Measurements from ENCODE around the gene MRPS22. TPM values are rescaled to one million over a fixed set of nuclear protein-coding genes. Genes with fewer than 3 reads are reported as not detected.

MRPS22 gene
- polyA plus RNA-seq, 4 donors, result 61.1 to 75.9 (median 65.6) TPM

DNA sequence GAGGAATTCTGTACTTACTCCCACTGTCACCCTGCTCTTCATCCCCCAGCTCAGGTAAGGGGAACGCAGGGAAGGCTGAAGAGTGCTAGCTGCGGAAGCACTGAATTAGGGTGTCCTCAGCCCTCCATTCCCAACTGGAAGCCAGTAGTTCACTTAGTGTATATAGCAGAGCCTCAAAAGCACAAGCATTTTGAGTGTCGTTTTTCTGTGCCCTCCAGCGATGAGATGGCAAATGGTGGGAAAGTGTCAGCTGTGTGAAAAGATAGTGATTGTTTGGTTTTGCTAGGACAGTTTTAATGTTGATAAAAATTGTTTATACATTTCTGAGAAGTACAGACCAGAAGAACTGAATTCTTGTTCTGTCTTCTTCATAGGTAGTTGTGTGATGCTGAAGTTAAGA, 10.8 kb downstream of the MRPS22 start:
- Histone ChIP-seq H3K4me1 (ENCODE audit: control insufficient read depth in 3 of 3, insufficient read depth in 2 of 3, low read depth in 1 of 3, low read length in 2 of 3) (no peaks in the 10 kb centered on the region), H3K36me3 (ENCODE audit: control insufficient read depth in 3 of 3, insufficient read depth in 2 of 3, low read depth in 1 of 3, low read length in 3 of 3) (peaks cover 27 to 42% (median 34%) of the 10 kb centered on the region in 3 donors), H3K4me3 (ENCODE audit: low read depth in 1 of 3, low read length in 3 of 3) (no peak overlapping the region), H3K9me3 (ENCODE audit: control insufficient read depth in 2 of 2, insufficient read depth in 1 of 2, low read depth in 1 of 2, low read length in 1 of 2) (no peaks in the 10 kb centered on the region), H3K27me3 (ENCODE audit: control insufficient read depth in 3 of 3, insufficient read depth in 3 of 3, low read length in 3 of 3) (no peaks in the 10 kb centered on the region), H3K27ac (ENCODE audit: low read depth in 1 of 3, low read length in 2 of 3) (no peak overlapping the region)
- WGBS, 3 donors, result 90 to 97% (median 95%) methylated on average over 4 of the region's 4 CpGs
- FAIRE-seq (no peak), DNase-seq (no peak)

DNA sequence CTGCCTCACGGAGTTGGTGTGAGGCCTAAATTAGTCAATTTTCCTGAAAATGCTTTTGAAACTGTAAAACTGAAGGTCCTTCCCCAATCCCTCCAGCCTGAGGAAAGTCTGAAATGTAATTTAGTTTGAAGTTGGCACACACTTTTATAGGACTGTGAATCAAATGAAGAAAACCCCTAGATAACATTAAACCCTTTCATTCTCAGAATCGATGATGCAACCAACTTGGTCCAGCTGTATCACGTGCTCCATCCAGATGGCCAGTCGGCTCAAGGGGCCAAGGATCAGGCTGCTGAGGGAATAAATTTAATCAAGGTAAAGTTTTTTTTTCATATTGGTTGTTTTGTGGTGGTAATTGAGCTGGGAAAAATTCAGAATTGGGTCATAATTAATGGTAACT, 11.7 kb downstream of the MRPS22 start:
- Histone ChIP-seq H3K4me1 (ENCODE audit: control insufficient read depth in 3 of 3, insufficient read depth in 2 of 3, low read depth in 1 of 3, low read length in 2 of 3) (no peaks in the 10 kb centered on the region), H3K27ac (ENCODE audit: low read depth in 1 of 3, low read length in 2 of 3) (no peak overlapping the region), H3K9me3 (ENCODE audit: control insufficient read depth in 2 of 2, insufficient read depth in 1 of 2, low read depth in 1 of 2, low read length in 1 of 2) (no peaks in the 10 kb centered on the region), H3K4me3 (ENCODE audit: low read depth in 1 of 3, low read length in 3 of 3) (no peak overlapping the region), H3K27me3 (ENCODE audit: control insufficient read depth in 3 of 3, insufficient read depth in 3 of 3, low read length in 3 of 3) (no peaks in the 10 kb centered on the region), H3K36me3 (ENCODE audit: control insufficient read depth in 3 of 3, insufficient read depth in 2 of 3, low read depth in 1 of 3, low read length in 3 of 3) (peaks cover 25 to 39% (median 36%) of the 10 kb centered on the region in 3 donors)
- WGBS, 3 donors, result 69 to 76% (median 75%) methylated on average over 4 of the region's 4 CpGs
- DNase-seq (no peak), FAIRE-seq (no peak)

DNA sequence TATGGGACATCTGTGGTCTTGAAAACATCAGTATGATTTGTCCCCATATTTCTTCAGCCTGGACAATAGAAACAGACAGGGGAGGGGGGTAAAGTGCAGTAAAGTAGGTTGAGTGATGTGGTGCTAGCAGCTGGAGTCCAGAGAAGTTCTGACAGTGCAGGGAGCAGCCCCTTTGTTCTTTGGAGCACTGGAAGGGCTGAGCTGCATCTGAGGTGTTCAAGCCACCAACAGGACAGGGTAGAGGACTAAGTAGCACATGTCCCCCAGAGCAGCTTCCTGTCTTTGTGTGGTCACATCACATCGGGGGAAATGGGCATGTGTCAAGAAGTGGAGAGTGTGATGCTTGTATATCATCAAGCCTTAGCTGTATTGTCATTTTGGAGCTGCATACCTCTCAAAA, 12.1 kb downstream of the MRPS22 start:
- H3K4me3 ChIP-seq (ENCODE audit: low read depth in 1 of 3, low read length in 3 of 3), result no peak overlapping the region
- H3K4me1 ChIP-seq (ENCODE audit: control insufficient read depth in 3 of 3, insufficient read depth in 2 of 3, low read depth in 1 of 3, low read length in 2 of 3), result no peaks in the 10 kb centered on the region
- 50 to 55% (median 54%) methylated on average over 1 of the region's 1 CpG for WGBS, 3 donors
- H3K36me3 ChIP-seq (ENCODE audit: control insufficient read depth in 3 of 3, insufficient read depth in 2 of 3, low read depth in 1 of 3, low read length in 3 of 3), result peaks cover 24 to 40% (median 35%) of the 10 kb centered on the region in 3 donors
- DNase-seq (no peak), FAIRE-seq (no peak)
- no peak overlapping the region for H3K27ac ChIP-seq (ENCODE audit: low read depth in 1 of 3, low read length in 2 of 3)
- H3K9me3 ChIP-seq (ENCODE audit: control insufficient read depth in 2 of 2, insufficient read depth in 1 of 2, low read depth in 1 of 2, low read length in 1 of 2), result no peaks in the 10 kb centered on the region
- no peaks in the 10 kb centered on the region for H3K27me3 ChIP-seq (ENCODE audit: control insufficient read depth in 3 of 3, insufficient read depth in 3 of 3, low read length in 3 of 3)

DNA sequence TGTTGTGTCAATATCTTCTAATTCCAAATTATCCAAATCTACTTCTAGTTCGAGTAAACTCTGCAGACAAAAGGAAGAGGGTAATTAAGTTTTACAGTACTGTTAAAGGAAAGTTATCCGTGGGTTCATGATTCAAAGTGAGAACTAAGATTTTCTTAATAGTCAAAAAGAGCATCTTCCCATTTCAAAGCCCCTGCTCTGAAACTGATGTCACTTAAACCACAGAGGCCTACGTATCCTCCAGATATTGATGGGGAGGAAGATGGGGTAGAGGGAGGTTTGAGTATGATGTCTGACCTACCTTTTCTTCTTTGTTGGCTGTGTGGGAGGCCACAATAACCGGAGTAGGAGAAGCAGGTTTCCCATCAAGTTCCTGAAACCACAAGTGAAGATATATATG, 14.1 kb downstream of the MRPS22 start:
- Histone ChIP-seq H3K9me3 (ENCODE audit: control insufficient read depth in 2 of 2, insufficient read depth in 1 of 2, low read depth in 1 of 2, low read length in 1 of 2) (no peaks in the 10 kb centered on the region), H3K4me1 (ENCODE audit: control insufficient read depth in 3 of 3, insufficient read depth in 2 of 3, low read depth in 1 of 3, low read length in 2 of 3) (no peaks in the 10 kb centered on the region), H3K36me3 (ENCODE audit: control insufficient read depth in 3 of 3, insufficient read depth in 2 of 3, low read depth in 1 of 3, low read length in 3 of 3) (peaks cover 23 to 37% (median 37%) of the 10 kb centered on the region in 3 donors), H3K27me3 (ENCODE audit: control insufficient read depth in 3 of 3, insufficient read depth in 3 of 3, low read length in 3 of 3) (no peaks in the 10 kb centered on the region), H3K27ac (ENCODE audit: low read depth in 1 of 3, low read length in 2 of 3) (no peak overlapping the region), H3K4me3 (ENCODE audit: low read depth in 1 of 3, low read length in 3 of 3) (no peak overlapping the region)
- no peak for FAIRE-seq
- no peak for DNase-seq
- WGBS, 3 donors, result 62 to 68% (median 64%) methylated on average over 4 of the region's 4 CpGs

DNA sequence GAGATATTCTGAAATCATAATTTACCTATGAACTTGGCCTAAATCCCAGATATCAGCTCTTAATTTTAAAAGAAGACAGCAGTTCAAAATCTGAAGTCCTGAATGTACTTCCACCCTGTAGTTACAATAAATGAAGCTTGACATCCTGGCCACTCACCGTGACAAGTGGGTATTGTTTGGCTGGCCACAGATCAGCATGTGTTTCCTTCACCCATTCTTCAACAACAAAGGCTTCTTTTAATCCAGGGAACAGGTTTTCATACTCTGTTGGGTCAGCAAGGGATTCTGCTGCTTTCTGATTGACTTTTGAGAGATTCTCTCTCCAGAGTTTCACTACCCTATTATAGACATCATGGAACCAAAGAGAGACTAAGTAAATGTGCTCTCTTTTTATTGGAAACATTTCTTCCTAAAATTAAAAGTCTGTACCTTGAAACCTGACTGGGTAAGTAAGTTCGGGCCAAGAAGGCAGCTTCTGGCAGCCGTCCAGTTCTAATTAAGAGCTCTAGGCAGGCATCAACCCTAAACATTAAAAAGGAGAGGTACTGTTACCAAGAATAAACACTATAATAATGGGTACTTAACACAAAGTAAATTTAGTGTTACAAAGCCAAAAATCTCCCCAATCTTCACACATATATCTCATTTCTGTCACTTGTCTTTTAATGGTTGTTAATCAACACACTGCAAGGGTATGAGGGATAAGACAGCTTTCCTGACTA, 15.2 kb downstream of the MRPS22 start:
- no peaks in the 10 kb centered on the region for H3K4me1 ChIP-seq (ENCODE audit: control insufficient read depth in 3 of 3, insufficient read depth in 2 of 3, low read depth in 1 of 3, low read length in 2 of 3)
- no peaks in the 10 kb centered on the region for H3K27me3 ChIP-seq (ENCODE audit: control insufficient read depth in 3 of 3, insufficient read depth in 3 of 3, low read length in 3 of 3)
- no peak overlapping the region for H3K4me3 ChIP-seq (ENCODE audit: low read depth in 1 of 3, low read length in 3 of 3)
- DNase-seq (no peak), FAIRE-seq (no peak)
- H3K36me3 ChIP-seq (ENCODE audit: control insufficient read depth in 3 of 3, insufficient read depth in 2 of 3, low read depth in 1 of 3, low read length in 3 of 3), result peaks cover 26 to 40% (median 39%) of the 10 kb centered on the region in 3 donors
- no peaks in the 10 kb centered on the region for H3K9me3 ChIP-seq (ENCODE audit: control insufficient read depth in 2 of 2, insufficient read depth in 1 of 2, low read depth in 1 of 2, low read length in 1 of 2)
- H3K27ac ChIP-seq (ENCODE audit: low read depth in 1 of 3, low read length in 2 of 3), result no peak overlapping the region
- 72 to 79% (median 73%) methylated on average over 3 of the region's 3 CpGs for WGBS, 3 donors

DNA sequence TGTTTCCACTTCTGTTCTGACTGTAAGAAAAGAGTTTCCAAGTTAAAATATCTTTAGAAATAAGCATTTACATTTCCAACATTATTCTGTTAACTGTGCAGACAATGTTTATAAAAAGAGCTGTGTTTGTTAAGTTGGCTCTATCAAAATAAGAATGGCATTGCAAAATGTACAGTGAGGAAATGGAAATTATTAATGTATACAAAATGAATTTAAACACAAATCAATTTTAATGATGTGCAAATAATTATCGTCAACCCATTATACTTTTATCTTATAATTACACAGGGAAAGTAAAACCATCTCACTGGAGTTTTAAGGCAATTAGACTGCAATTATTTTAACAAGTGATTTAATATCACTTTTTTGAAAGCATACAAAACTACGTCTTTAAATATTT, 17.5 kb downstream of the MRPS22 start:
- no peak overlapping the region for H3K27ac ChIP-seq (ENCODE audit: low read depth in 1 of 3, low read length in 2 of 3)
- WGBS, 3 donors, result 82 to 87% (median 85%) methylated on average over 2 of the region's 2 CpGs
- FAIRE-seq, result no peak
- H3K27me3 ChIP-seq (ENCODE audit: control insufficient read depth in 3 of 3, insufficient read depth in 3 of 3, low read length in 3 of 3), result no peaks in the 10 kb centered on the region
- no peaks in the 10 kb centered on the region for H3K9me3 ChIP-seq (ENCODE audit: control insufficient read depth in 2 of 2, insufficient read depth in 1 of 2, low read depth in 1 of 2, low read length in 1 of 2)
- no peaks in the 10 kb centered on the region for H3K4me1 ChIP-seq (ENCODE audit: control insufficient read depth in 3 of 3, insufficient read depth in 2 of 3, low read depth in 1 of 3, low read length in 2 of 3)
- H3K4me3 ChIP-seq (ENCODE audit: low read depth in 1 of 3, low read length in 3 of 3), result no peak overlapping the region
- peaks cover 24 to 42% (median 27%) of the 10 kb centered on the region in 3 donors for H3K36me3 ChIP-seq (ENCODE audit: control insufficient read depth in 3 of 3, insufficient read depth in 2 of 3, low read depth in 1 of 3, low read length in 3 of 3)
- no peak for DNase-seq

DNA sequence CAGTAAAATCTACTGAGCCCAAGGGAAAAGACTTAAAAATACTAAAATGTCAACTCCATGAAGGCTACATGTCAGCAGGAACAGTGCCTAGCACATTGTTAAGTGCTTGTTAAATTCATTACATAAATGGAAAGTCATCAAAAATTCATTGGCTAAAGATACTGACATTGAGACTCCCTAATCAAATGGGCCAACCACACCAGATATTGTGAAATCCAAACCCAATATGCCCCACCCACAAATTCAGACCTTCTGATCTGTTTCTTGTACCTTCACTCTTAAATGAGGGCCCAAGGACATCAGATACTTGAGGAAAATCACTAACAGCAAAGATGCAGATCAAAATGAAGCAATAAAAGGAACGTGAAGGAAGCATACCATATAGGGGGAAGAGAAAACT, 20.7 kb downstream of the MRPS22 start:
- H3K36me3 ChIP-seq (ENCODE audit: control insufficient read depth in 3 of 3, insufficient read depth in 2 of 3, low read depth in 1 of 3, low read length in 3 of 3), result peaks cover 21 to 41% (median 24%) of the 10 kb centered on the region in 3 donors
- H3K9me3 ChIP-seq (ENCODE audit: control insufficient read depth in 2 of 2, insufficient read depth in 1 of 2, low read depth in 1 of 2, low read length in 1 of 2), result no peaks in the 10 kb centered on the region
- no peak overlapping the region for H3K27ac ChIP-seq (ENCODE audit: low read depth in 1 of 3, low read length in 2 of 3)
- no peaks in the 10 kb centered on the region for H3K4me1 ChIP-seq (ENCODE audit: control insufficient read depth in 3 of 3, insufficient read depth in 2 of 3, low read depth in 1 of 3, low read length in 2 of 3)
- no peaks in the 10 kb centered on the region for H3K27me3 ChIP-seq (ENCODE audit: control insufficient read depth in 3 of 3, insufficient read depth in 3 of 3, low read length in 3 of 3)
- 87 to 90% (median 87%) methylated on average over 1 of the region's 1 CpG for WGBS, 3 donors
- no peak overlapping the region for H3K4me3 ChIP-seq (ENCODE audit: low read depth in 1 of 3, low read length in 3 of 3)
- FAIRE-seq (no peak), DNase-seq (no peak)

DNA sequence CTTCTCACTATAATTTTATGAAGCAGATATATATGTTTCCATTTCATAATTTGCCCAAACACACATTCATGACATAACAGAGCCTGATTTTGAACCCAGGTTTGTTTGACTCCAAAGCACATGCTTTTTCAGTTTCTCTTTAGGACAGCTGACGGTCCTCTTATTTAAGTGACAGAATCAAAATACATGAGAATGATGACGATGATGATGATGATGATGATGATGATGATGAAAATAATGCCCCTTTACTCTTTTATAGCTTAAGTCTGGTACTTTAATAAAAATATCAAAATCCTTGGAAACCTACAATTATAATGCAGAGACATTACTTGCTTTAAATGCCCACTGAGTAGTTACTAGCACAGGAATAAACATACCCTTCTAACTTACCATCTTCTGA, 30.3 kb downstream of the MRPS22 start:
- no peaks in the 10 kb centered on the region for H3K27me3 ChIP-seq (ENCODE audit: control insufficient read depth in 3 of 3, insufficient read depth in 3 of 3, low read length in 3 of 3)
- WGBS, 3 donors, result 79 to 94% (median 92%) methylated on average over 2 of the region's 2 CpGs
- H3K9me3 ChIP-seq (ENCODE audit: control insufficient read depth in 2 of 2, insufficient read depth in 1 of 2, low read depth in 1 of 2, low read length in 1 of 2), result no peaks in the 10 kb centered on the region
- FAIRE-seq (no peak), DNase-seq (no peak)
- no peak overlapping the region for H3K4me3 ChIP-seq (ENCODE audit: low read depth in 1 of 3, low read length in 3 of 3)
- H3K4me1 ChIP-seq (ENCODE audit: control insufficient read depth in 3 of 3, insufficient read depth in 2 of 3, low read depth in 1 of 3, low read length in 2 of 3), result no peaks in the 10 kb centered on the region
- H3K27ac ChIP-seq (ENCODE audit: low read depth in 1 of 3, low read length in 2 of 3), result no peak overlapping the region
- H3K36me3 ChIP-seq (ENCODE audit: control insufficient read depth in 3 of 3, insufficient read depth in 2 of 3, low read depth in 1 of 3, low read length in 3 of 3), result peaks cover 17 to 28% (median 19%) of the 10 kb centered on the region in 3 donors

DNA sequence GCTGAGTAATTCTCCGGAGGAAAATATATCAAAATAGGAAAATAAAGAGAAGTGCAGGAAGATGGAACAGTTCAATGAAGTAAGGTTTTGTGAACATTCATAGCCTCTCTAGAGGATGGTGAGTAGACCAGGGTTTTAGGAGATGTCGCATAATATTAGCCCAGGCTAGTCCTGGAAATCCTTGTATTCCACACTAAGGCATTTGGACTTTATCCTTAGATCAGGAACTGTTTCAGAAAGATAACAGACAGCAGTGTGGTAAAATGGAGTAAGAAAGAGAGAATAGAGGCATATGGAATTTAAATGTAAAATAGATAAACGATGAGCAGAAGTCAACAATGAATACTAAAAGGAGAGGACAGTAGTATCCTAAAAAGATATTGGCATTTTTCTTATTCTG, 33.6 kb downstream of the MRPS22 start:
- Histone ChIP-seq H3K27me3 (ENCODE audit: control insufficient read depth in 3 of 3, insufficient read depth in 3 of 3, low read length in 3 of 3) (no peaks in the 10 kb centered on the region), H3K4me1 (ENCODE audit: control insufficient read depth in 3 of 3, insufficient read depth in 2 of 3, low read depth in 1 of 3, low read length in 2 of 3) (no peaks in the 10 kb centered on the region), H3K27ac (ENCODE audit: low read depth in 1 of 3, low read length in 2 of 3) (no peak overlapping the region), H3K9me3 (ENCODE audit: control insufficient read depth in 2 of 2, insufficient read depth in 1 of 2, low read depth in 1 of 2, low read length in 1 of 2) (no peaks in the 10 kb centered on the region), H3K36me3 (ENCODE audit: control insufficient read depth in 3 of 3, insufficient read depth in 2 of 3, low read depth in 1 of 3, low read length in 3 of 3) (peaks cover 9 to 22% (median 18%) of the 10 kb centered on the region in 3 donors), H3K4me3 (ENCODE audit: low read depth in 1 of 3, low read length in 3 of 3) (no peak overlapping the region)
- peak in 1 of 2 donors; percentile 12 for DNase-seq
- WGBS, 3 donors, result 69 to 80% (median 72%) methylated on average over 3 of the region's 3 CpGs
- no peak for FAIRE-seq

Data from small intestine (tissue), 7 donors.